GM21528 (cell line): Measurements from ENCODE around the gene BAIAP2L2.
"Not testable (repeated sequence)": the region's sequence is repeated elsewhere in the genome, so short reads cannot be mapped to it uniquely, and the experiment has no call there.

Source experiments
- ATAC-seq: cut with Tn5 transposase; IDR thresholded peaks from one replicate; pipeline ENCODE4 v1.9.1; 2021; ENCODE audit warnings: mild to moderate bottlenecking, moderate library complexity; ENCODE audit not compliant: unreplicated experiment, low FRiP score

BAIAP2L2 gene

GRCh38 chr22:38041760-38042487 is 68.6 kb downstream of the BAIAP2L2 start:
- no peak for ATAC-seq

DNA sequence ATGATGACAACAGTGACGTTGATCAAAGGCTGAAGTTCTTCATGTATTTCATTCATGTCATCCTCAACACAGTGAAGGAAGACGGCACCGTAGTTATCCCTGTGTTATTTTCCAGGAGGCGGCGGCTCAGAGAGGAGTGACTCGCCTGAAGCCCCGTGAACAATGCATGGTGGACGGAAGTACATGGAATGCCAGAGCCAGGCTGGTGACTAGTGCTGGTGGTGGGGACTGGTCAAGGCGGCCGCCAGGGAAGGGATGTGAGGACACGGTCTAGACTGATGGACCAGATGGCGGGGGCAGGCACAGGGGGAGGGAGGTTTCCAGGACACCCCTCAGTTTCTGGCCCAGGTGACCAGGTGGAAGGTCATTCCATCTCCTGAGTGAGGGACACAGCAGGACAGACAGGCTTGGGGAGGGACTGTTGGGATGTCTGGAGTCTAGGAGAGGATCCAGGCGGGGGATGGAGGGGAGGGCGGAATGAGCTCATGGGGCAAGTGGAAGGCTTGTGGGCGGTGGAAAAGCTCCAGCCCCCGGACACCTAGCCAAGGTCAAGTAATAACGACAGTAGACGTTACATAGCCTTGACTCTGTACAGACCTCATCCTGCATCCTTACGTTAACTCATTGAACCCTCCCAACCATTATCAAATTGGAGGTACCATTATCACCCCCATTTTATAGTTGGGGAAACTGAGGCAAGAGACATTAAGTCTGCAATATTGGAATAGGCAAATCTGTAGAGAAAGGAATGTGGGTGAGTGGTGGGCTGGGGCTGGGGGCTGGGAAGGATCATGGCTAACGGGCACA is 69.3 kb downstream of the BAIAP2L2 start:
- no peak for ATAC-seq

DNA sequence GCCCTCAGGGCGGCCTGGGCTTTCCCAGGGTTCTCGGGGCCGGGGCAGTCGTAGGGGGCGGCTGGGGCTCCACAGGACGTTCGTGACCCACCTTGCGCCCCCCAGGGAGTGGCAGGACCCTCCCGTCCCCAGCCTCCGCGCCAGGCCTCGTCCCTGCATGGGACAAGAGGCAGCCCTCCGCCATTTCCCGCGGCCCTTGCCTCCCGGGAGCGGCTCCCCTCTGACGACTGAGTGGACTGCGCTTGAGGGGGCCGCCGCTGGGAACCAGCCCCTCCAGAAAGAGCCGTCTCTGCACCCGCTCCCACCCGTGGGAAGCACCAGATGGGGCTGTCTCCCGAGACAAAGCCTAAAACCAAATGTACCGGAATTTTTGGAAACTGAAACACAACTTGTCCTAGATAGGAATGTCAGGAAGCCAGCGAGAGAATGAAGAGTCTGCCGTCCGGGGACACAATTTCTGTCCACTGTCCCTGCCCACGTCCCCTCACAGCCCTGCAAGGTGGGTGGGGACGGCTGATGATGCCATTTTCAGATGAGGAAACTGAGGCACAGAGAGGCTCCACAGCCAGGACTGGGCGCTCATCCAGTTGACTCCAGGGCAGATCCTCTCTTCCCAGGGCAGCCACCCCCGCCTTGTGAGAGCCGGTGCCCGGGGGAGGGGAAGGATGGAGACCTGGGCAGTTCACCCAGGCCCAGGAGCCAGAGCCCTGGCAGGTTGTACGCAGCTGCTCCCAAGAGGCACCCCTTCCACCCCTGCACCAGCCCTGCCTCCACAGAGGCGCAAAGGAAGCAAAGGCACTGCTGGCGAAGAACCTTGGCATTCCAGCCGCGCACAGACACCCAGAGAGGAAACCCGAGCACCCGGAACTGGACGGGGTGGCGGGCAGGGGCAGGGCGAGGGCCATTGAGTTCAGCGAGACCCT is 71.3 kb downstream of the BAIAP2L2 start:
- no peak for ATAC-seq

DNA sequence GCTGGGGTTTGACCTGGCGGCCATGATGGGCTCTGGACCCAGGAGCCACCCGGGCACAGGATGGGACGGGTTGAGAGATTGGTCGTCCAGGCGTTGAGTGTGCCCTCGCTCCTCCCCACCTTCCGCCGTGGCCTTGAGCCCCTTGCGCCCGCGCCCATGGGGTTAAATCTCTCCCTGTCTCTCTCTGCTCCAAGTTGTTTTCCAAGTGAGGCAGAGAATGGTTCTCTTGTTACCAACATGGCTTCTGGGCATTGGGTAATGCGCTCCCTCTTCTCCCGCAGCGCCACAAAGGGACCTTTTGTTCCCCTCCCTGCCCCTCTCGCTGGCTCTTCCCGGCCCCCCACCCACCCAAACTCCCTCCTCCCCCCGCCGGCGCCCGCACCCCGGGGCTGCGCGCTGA is 72.1 kb downstream of the BAIAP2L2 start:
- no peak for ATAC-seq

DNA sequence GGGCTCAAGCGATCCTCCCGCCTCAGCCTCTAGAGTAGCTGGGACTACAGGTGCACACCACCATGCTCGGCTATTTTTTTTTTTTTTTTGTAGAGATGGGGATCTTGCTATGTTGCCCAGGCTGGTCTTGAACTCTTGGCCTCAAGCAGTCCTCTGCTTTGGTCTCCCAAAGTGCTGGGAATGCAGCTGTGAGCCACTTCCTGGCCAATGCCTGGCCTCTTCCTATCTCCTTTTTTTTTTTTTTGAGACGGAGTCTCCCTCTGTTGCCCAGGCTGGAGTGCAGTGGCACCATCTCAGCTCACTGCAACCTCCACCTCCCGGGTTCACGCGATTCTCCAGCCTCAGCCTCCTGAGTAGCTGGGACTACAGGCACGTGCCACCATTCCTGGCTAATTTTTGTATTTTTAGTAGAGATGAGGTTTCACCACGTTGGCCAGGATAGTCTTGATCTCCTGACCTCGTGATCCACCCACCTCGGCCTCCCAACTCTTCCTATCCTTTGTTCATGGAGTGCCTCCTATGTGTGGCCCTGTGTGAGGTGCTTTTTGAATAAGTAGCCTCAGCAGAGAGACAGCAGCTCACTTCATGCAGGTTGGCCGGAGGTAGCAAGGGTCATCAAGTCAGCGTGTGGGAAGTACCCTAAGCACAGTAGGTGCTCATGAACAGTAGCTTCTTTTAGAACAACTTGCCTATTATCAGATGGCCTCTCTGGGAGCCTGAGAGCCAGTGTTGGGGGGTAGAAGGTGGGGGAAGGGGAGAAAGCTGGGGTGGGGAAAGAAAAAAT is 72.9 kb downstream of the BAIAP2L2 start:
- ATAC-seq, result not testable (repeated sequence)

- ATAC-seq, result no peak
Observed at GRCh38 chr22:38036392-38037062, 74.0 kb downstream of the BAIAP2L2 start.

DNA sequence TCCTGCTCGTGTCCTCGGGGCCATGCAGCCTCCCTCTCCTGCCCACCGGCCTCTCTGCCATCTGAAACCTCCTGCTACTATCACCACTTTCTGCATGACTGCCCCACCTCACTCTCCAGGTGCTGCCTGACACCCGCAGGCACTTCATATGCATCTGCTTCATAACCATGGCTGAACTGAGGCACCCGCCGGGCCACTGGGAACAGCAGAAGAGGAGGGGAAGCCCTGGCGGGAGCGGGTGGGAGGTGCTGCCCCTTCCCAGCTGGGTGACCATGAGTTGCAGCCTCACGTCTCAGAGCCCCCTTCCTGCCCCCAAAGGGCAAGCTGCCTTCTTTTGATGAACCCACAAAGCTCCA is 75.0 kb downstream of the BAIAP2L2 start:
- ATAC-seq, result no peak
